Measurements from ENCODE around the gene TBC1D2B.

DNA sequence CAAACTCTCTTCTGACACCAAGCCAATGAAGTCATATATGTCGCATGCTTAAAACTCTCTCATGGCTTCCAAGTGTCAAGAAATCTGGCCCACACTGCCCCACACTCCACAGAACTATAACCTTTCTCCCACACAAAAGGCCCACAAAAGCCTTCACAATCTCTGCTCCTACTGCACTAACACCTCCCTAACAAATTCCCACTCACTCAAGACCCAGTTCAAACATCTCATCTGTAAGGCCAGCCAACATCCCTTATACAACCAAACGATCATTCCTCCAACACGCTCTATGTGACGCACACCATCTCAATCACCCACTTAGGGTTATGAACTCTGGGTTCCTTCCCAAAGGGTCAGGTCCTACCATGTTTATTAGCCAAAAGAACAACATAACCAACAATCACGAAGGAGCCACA, 13.5 kb downstream of the TBC1D2B start:
- TF ChIP-seq, protein P1, sequence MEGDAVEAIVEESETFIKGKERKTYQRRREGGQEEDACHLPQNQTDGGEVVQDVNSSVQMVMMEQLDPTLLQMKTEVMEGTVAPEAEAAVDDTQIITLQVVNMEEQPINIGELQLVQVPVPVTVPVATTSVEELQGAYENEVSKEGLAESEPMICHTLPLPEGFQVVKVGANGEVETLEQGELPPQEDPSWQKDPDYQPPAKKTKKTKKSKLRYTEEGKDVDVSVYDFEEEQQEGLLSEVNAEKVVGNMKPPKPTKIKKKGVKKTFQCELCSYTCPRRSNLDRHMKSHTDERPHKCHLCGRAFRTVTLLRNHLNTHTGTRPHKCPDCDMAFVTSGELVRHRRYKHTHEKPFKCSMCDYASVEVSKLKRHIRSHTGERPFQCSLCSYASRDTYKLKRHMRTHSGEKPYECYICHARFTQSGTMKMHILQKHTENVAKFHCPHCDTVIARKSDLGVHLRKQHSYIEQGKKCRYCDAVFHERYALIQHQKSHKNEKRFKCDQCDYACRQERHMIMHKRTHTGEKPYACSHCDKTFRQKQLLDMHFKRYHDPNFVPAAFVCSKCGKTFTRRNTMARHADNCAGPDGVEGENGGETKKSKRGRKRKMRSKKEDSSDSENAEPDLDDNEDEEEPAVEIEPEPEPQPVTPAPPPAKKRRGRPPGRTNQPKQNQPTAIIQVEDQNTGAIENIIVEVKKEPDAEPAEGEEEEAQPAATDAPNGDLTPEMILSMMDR (IDR thresholded peaks at IDR 0.05) = no peak
- TF ChIP-seq POLR2A (IDR thresholded peaks at IDR 0.05) = no peak

All from body of pancreas (tissue), 4 donors.